Activated T-cell treated with anti-CD3 and anti-CD28 coated beads for 4 hours (primary cell): ENCODE results near the gene PTK7.
"Not testable (repeated sequence)": the region's sequence is repeated elsewhere in the genome, so short reads cannot be mapped to it uniquely, and the experiment has no call there.

Experiments used
- DNase-seq: peaks from one replicate; pipeline ENCODE4 v3.0.0-alpha.2; 2020

Gene PTK7

GRCh38 chr6:43088654-43089056, 12.5 kb downstream of the PTK7 start:
- DNase-seq = no peak

GRCh38 chr6:43089467-43089866, 13.4 kb downstream of the PTK7 start:
- no peak for DNase-seq

GRCh38 chr6:43089874-43090558, 13.9 kb downstream of the PTK7 start:
- no peak for DNase-seq

GRCh38 chr6:43090559-43090956, 14.4 kb downstream of the PTK7 start:
- DNase-seq = no peak

GRCh38 chr6:43091020-43091419, 14.9 kb downstream of the PTK7 start:
- DNase-seq = no peak

- no peak for DNase-seq
Measured at GRCh38 chr6:43091436-43091991, 15.4 kb downstream of the PTK7 start.

GRCh38 chr6:43092635-43093034, 16.5 kb downstream of the PTK7 start:
- DNase-seq = no peak

- no peak for DNase-seq
Measured at GRCh38 chr6:43093436-43094289, 17.5 kb downstream of the PTK7 start.

GRCh38 chr6:43095939-43096338, 19.8 kb downstream of the PTK7 start:
- no peak for DNase-seq

- DNase-seq = no peak
Measured at GRCh38 chr6:43096451-43097097, 20.5 kb downstream of the PTK7 start.

- DNase-seq = no peak
Measured at GRCh38 chr6:43097098-43097489, 21.0 kb downstream of the PTK7 start.

GRCh38 chr6:43097502-43097901, 21.4 kb downstream of the PTK7 start:
- no peak for DNase-seq

- DNase-seq = no peak
Measured at GRCh38 chr6:43101497-43101896, 25.4 kb downstream of the PTK7 start.

GRCh38 chr6:43103253-43103876, 27.3 kb downstream of the PTK7 start:
- DNase-seq = no peak

- DNase-seq = no peak
Measured at GRCh38 chr6:43105538-43106222, 29.6 kb downstream of the PTK7 start.

GRCh38 chr6:43107344-43108062, 31.4 kb downstream of the PTK7 start:
- DNase-seq = no peak

GRCh38 chr6:43113431-43114260, 37.5 kb downstream of the PTK7 start:
- no peak for DNase-seq

- no peak for DNase-seq
Measured at GRCh38 chr6:43115365-43115764, 39.3 kb downstream of the PTK7 start.

- DNase-seq = not testable (repeated sequence)
Measured at GRCh38 chr6:43117466-43117865, 41.4 kb downstream of the PTK7 start.

GRCh38 chr6:43119482-43119881, 43.4 kb downstream of the PTK7 start:
- no peak for DNase-seq
